GM19372 (cell line): ENCODE results near the gene MEGF11.

Source experiments
- ATAC-seq: cut with Tn5 transposase; IDR thresholded peaks from one replicate; pipeline ENCODE4 v1.9.1; 2021; ENCODE audit warnings: mild to moderate bottlenecking, low read depth, moderate library complexity; ENCODE audit not compliant: unreplicated experiment

MEGF11 gene

DNA sequence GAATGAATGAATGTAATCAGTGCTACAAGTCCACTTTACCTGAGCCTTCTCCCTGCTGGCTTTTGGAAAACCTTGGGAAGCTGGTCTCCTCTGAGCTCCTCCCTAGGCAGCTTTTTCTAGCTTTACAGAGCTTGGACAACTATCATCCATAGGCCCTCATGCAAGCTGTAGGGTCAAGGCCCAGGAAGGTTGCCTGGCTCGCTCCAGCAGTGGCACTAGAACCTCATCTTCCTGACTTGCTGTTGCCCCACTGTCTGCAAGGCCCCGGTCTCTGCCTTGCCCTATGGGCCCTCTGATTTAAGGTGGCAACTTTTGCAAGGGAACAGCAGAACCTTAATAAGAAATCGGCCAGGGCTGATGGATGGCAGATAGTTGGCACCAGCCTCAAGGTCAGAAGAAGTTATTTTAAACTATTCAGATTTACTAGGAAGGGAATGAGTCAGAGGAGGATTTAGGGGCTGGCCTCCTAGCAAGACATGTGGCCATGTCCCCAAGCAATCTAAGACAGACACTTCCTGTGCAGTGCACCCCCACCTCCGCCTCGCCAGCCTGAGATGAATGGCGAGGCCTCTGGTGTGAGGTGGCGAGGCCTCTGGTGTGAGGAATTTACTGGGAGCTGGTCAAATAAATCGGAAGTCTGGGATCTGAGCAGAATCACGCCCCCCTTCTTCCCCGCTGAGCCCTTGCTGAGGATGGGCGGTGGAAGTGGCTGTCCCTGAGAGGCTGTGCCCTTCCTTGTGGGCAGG, 180.8 kb downstream of the MEGF11 start:
- ATAC-seq: no peak

DNA sequence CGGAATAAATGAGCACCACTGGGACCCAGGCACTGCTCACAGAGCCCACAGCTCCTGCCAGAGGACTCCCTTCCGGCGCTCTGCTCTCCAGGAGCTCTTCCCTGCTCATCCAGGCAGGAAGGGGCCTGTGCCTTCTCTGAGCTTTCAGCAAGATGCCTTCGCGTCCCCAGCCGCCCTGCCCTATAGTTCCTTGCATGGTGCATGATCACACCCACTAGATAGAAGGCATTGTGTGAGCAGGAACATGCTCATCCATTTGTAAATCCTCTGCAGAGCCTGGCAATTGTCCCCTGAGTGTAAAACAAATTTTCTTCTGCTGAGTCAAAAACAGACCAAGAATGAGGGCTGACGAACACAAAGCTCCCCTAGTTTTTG, 181.6 kb downstream of the MEGF11 start:
- no peak for ATAC-seq

DNA sequence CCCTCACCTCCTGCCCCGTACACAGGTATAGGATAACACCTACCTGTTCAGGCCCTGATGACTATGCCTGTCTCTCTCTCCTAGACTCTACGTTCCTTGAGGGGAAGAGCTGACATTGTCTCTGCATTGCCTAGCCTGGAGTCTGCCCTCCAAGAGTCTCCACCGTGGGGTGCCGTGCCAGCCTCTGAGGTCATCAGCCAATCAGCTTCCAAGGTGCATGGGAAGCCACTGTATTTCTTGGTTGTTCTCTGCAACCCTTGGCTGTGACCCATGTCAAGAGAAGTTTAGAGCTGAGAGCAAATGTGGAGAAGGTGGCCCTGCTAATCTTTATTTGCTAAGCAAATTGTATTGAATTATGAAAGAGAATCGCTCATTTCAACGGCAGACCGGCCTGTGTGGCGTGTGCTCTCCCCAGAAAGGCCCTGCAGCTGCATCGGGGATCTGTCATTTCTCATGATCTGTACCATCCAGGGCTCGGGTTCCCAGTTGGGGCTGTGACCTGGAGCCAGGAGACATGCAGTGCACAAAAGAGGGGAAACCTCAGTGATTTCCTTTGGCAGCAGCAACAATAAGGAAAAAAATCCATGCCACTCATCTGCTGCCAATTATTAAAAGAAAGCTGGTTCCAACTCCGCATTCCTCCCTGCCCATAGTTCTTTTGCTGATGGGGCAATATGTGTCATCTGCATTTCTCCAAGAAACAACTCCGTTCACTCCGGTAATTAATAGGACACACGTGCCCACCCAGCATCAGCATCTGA, 182.2 kb downstream of the MEGF11 start:
- ATAC-seq: no peak

DNA sequence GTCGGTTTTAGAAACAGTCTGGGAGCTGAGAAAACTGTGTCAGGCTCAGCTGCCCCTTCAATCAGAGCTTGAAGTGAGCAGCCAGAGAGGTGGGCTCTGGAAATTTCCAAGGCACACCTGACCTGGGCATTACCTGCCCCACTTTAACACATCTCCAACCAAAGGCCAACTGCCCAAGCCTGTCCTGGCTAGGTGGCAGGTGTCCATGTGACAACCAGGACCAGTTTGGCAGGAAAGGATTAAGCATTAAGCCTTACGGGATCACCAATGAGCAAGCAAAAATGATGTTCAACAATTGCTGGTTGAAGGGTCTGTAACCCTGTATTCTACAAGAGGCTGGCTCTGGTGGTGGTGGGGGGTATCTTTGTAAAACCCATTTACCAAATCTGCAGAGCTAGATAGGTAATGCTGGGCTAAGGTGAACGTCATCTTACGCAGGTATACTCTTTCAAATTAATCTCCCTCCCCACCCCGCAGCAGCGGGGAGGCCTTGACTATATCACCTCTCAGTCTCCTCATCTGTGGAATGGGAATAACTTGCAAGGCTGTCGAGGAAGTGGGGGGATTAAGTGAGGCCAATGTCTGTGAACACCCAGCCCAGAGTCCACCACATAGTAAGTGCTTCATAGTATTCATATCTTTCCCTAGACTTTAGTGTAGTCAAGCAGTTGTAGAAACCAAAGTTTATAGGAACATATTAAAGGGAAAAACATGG, 183.2 kb downstream of the MEGF11 start:
- no peak for ATAC-seq

- no peak for ATAC-seq
These were observed 183.8 kb downstream of the MEGF11 start for GRCh38 chr15:66069751-66070150.

- ATAC-seq: no peak
These were observed 184.7 kb downstream of the MEGF11 start for GRCh38 chr15:66068801-66069200.

GRCh38 chr15:66067687-66068086, 185.9 kb downstream of the MEGF11 start:
- no peak for ATAC-seq

GRCh38 chr15:66066481-66066880, 187.1 kb downstream of the MEGF11 start:
- no peak for ATAC-seq

- ATAC-seq: no peak
These were observed 187.5 kb downstream of the MEGF11 start for GRCh38 chr15:66066005-66066404.

GRCh38 chr15:66065325-66065724, 188.2 kb downstream of the MEGF11 start:
- ATAC-seq: no peak

GRCh38 chr15:66063147-66063546, 190.4 kb downstream of the MEGF11 start:
- no peak for ATAC-seq

DNA sequence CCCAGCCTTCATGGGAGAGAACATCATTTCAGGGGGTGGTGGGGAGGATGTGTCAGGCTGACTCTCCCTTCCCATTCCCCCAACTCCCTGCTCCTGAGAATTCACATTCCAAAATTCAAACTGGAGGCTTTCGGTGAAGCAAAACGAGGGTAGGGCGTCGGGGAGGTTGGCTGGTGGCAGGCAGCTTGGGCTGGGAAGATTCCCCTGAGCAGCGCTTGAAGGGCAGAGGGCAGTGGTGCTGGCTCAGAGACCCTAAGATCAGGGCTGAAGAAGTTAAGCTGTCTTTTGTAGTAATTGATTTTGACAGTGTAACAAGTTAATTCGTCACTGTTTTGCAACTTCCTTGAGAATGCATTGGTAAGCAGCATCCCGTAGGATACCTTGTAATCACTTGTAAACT, 196.5 kb downstream of the MEGF11 start:
- ATAC-seq: no peak

- no peak for ATAC-seq
These were observed 199.6 kb downstream of the MEGF11 start for GRCh38 chr15:66053991-66054390.

DNA sequence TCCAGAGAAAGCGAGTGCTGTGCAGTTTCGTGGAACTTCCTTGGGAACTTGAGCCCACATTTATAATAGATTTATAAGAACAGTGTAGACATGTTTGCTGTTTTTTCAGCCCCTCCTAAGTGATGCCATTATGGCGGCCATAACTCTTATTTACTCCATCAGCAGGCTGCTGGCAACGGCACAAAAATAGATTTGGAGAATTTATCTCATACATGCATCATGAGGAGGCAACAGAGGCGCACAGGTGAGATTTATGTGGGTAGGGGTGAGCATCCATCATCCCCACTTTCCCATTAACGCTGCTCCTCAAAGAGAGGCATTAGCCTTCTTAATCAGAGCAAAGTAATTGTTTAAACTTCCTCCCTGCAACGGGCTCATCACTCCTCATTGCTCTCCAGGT, 201.7 kb downstream of the MEGF11 start:
- ATAC-seq: no peak

GRCh38 chr15:66050264-66050663, 203.3 kb downstream of the MEGF11 start:
- no peak for ATAC-seq

DNA sequence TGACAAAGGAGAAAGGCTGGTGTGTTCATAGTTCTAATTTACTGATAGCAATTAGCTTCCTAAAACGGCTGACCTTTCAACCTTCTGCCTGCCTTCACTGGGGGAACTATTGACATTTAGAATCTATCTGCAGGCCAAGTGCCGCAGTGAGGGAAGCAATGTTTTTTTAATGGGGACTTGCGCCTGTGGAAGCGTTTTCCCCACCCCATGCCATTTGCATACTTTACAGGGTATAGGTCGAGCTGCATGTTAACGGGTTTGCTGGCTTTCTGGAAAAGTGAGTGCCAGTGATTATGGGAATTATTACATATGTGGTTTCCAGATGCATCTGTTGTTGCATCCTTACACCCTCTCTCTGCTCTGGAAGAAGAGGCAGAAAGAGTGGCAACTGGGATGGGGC, 204.2 kb downstream of the MEGF11 start:
- ATAC-seq: no peak

DNA sequence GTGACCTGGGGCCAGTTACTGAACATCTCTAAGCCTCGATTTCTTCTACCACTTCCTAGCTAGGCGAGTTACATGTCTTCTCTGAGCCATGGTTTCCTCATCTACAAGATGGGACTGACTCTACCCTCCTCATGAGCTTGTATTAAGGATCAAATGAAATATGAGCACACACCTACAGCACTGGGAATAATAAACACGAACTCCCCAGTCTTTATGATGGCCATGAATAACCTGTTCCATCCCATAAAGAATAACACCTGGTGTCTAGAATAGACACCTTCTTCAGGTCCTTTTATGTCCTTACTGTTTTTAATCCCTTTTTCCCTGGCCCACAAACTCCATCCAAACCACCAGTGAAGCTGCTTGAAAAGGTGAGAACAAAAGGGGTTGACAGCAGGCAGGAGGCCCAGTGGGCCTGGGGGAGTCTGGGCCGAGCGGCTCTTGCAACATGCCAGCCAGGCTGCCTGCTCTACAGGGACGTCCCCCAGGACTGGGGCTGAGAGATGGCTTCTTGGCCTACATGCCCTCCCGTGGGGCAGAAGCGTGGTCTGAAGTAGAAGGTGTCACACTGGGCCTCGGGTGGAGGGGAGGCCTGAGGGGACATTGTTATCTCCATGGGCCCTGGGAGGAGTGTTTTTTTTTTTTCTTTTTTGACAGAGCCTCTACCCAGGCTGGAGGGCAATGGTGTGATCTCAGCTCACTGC, 206.1 kb downstream of the MEGF11 start:
- no peak for ATAC-seq

GRCh38 chr15:66046751-66047150, 206.8 kb downstream of the MEGF11 start:
- no peak for ATAC-seq

- ATAC-seq: no peak
These were observed 207.2 kb downstream of the MEGF11 start for GRCh38 chr15:66046326-66046725.

GRCh38 chr15:66045542-66045941, 208.0 kb downstream of the MEGF11 start:
- ATAC-seq: no peak

GRCh38 chr15:66044837-66045236, 208.7 kb downstream of the MEGF11 start:
- no peak for ATAC-seq
